NCI-H1417 (cell line): ENCODE data around the gene ATF7.
"Not testable (repeated sequence)": the region's sequence is repeated elsewhere in the genome, so short reads cannot be mapped to it uniquely, and the experiment has no call there.

ENCODE experiments used
- DNase-seq, 3 experiments: peaks; one replicate each; lab custom pipeline; 2025; lab: John Stamatoyannopoulos, UW

The ATF7 gene

GRCh38 chr12:53625946-53626701 lies at the start of gene ATF7:
Gene ATF7 (minus strand): TSS chr12:53626382. CDS start chr12:53601000, 25,382 bp downstream.
- DNase-seq = peak; percentile 99 to 100 (median 100)

GRCh38 chr12:53674977-53675700 lies 49.0 kb upstream of the ATF7 start:
- no peak for DNase-seq

- no peak for DNase-seq
Measured at GRCh38 chr12:53670971-53671370, 44.8 kb upstream of the ATF7 start.

- no peak for DNase-seq
Measured at GRCh38 chr12:53670308-53670707, 44.1 kb upstream of the ATF7 start.

- no peak for DNase-seq
Measured at GRCh38 chr12:53667080-53667479, 40.9 kb upstream of the ATF7 start.

- no peak for DNase-seq
Measured at GRCh38 chr12:53664936-53665335, 38.8 kb upstream of the ATF7 start.

GRCh38 chr12:53664191-53664590 lies 38.0 kb upstream of the ATF7 start:
- DNase-seq = no peak

GRCh38 chr12:53660041-53660440 lies 33.9 kb upstream of the ATF7 start:
- no peak for DNase-seq

GRCh38 chr12:53659571-53659981 lies 33.4 kb upstream of the ATF7 start:
- no peak for DNase-seq

- peak in 2 of 3 experiments; percentile 36 to 57 for DNase-seq
Measured at GRCh38 chr12:53659011-53659551, 32.9 kb upstream of the ATF7 start.

GRCh38 chr12:53657041-53657440 lies 30.9 kb upstream of the ATF7 start:
- DNase-seq = no peak

- DNase-seq = no peak
Measured at GRCh38 chr12:53653595-53653994, 27.4 kb upstream of the ATF7 start.

GRCh38 chr12:53652366-53652765 lies 26.2 kb upstream of the ATF7 start:
- DNase-seq = no peak

GRCh38 chr12:53651737-53652136 lies 25.6 kb upstream of the ATF7 start:
- no peak for DNase-seq

- not testable (repeated sequence) for DNase-seq
Measured at GRCh38 chr12:53646300-53646699, 20.1 kb upstream of the ATF7 start.

GRCh38 chr12:53645165-53645564 lies 19.0 kb upstream of the ATF7 start:
- no peak for DNase-seq

- DNase-seq = no peak
Measured at GRCh38 chr12:53644133-53644532, 18.0 kb upstream of the ATF7 start.

GRCh38 chr12:53643232-53643979 lies 17.2 kb upstream of the ATF7 start:
- DNase-seq = no peak

- no peak for DNase-seq
Measured at GRCh38 chr12:53638057-53638456, 11.9 kb upstream of the ATF7 start.

GRCh38 chr12:53636641-53637040 lies 10.5 kb upstream of the ATF7 start:
- DNase-seq = no peak

- not testable (repeated sequence) for DNase-seq
Measured at GRCh38 chr12:53635708-53636107, 9.5 kb upstream of the ATF7 start.

- no peak for DNase-seq
Measured at GRCh38 chr12:53631721-53632120, 5.5 kb upstream of the ATF7 start.
